GM23338 (cell line): Measurements from ENCODE around the gene EPHA8.

Experiments used
- CTCF ChIP-seq, 2 experiments: fragments of 200-600 bp in 1 of 2; sonication (generic) in 1 of 2; conservative IDR thresholded peaks; 2 replicates each; pipeline versions ENCODE4 v1.5.1 to v1.6.1; 2016 to 2017; ENCODE audit warnings: antibody characterized with exemption in 2 of 2, low read depth in 2 of 2, mild to moderate bottlenecking in 2 of 2, moderate library complexity in 1 of 2
- EZH2 ChIP-seq: fragments of 200-600 bp; sonication (generic); IDR thresholded peaks from one replicate; pipeline ENCODE4 v1.8.0; 2017; ENCODE audit warnings: antibody characterized with exemption, mild to moderate bottlenecking, low read depth; ENCODE audit not compliant: unreplicated experiment
- EZH2phosphoT487 ChIP-seq: fragments of 200-600 bp; sonication (generic); IDR thresholded peaks from one replicate; pipeline ENCODE4 v1.8.1; 2018; ENCODE audit warnings: antibody characterized with exemption; ENCODE audit not compliant: unreplicated experiment
- POLR2AphosphoS5 ChIP-seq: IDR thresholded peaks from 2 replicates; pipeline ENCODE4 v1.6.1; 2016; ENCODE audit warnings: antibody characterized with exemption, low read depth
- REST ChIP-seq: IDR thresholded peaks from one replicate; pipeline ENCODE4 v1.6.1; 2018; ENCODE audit warnings: antibody characterized with exemption; ENCODE audit not compliant: unreplicated experiment

GRCh38 chr1:22587247-22587646 is 24.0 kb downstream of the EPHA8 start:
- TF ChIP-seq CTCF (conservative IDR thresholded peaks at IDR 0.05; ENCODE audit: low read depth in 2 of 2): no peak
- no peak for TF ChIP-seq EZH2phosphoT487
- TF ChIP-seq POLR2AphosphoS5: no peak
- no peak for TF ChIP-seq EZH2
- TF ChIP-seq REST: no peak
